Stomach (tissue), 9 donors: Measurements from ENCODE around the gene TOM1. TPM values are rescaled to one million over a fixed set of nuclear protein-coding genes. Genes with fewer than 3 reads are reported as not detected.

ENCODE experiments used
- DNase-seq, 2 donors: peaks; one replicate each; pipeline versions ENCODE4 v3.0.0 to v3.0.0-alpha.2; 2013 to 2019
- H3K27ac ChIP-seq, 5 donors: fragments of 200-600 bp in 4 of 5; sonication (generic) in 4 of 5; one replicate each; pipeline ENCODE4 v1.5.1; 2013 to 2019; ENCODE audit warnings: mild to moderate bottlenecking in 1 of 5, moderate library complexity in 1 of 5
- H3K27me3 ChIP-seq, 3 donors: fragments of 200-600 bp; sonication (generic); one replicate each; pipeline ENCODE4 v1.5.1; 2017 to 2019; ENCODE audit warnings: mixed run types in 1 of 3
- H3K36me3 ChIP-seq, 4 donors: fragments of 200-600 bp; sonication (generic); 1 replicate in 3 of 4; 2 replicates in 1 of 4; pipeline ENCODE4 v1.5.1; 2016 to 2019
- H3K4me1 ChIP-seq, 4 donors: fragments of 200-600 bp; sonication (generic); one replicate each; pipeline ENCODE4 v1.5.1; 2016 to 2019
- H3K4me3 ChIP-seq, 4 donors: fragments of 200-600 bp; sonication (generic) in 3 of 4; one replicate each; pipeline ENCODE4 v1.5.1; 2016 to 2019; ENCODE audit warnings: mild to moderate bottlenecking in 1 of 4
- H3K9me3 ChIP-seq, 4 donors: fragments of 200-600 bp; sonication (generic); one replicate each; pipeline ENCODE4 v1.5.1; 2016 to 2019
- CTCF ChIP-seq, 7 experiments: fragments of 450-650 bp in 4 of 7; fragments of 200-600 bp in 3 of 7; sonication (generic) in 3 of 7; IDR thresholded peaks; one replicate each; pipeline ENCODE4 v1.5.1; 2016 to 2019; ENCODE audit warnings: antibody characterized with exemption in 7 of 7, control low read depth in 2 of 7, mild to moderate bottlenecking in 1 of 7
- EP300 ChIP-seq: sonication (generic); formaldehyde crosslinking; IDR thresholded peaks from one replicate; pipeline ENCODE4 v1.6.1; 2017; ENCODE audit warnings: antibody characterized with exemption
- POLR2A ChIP-seq, 4 donors: fragments of 450-650 bp; IDR thresholded peaks; one replicate each; pipeline ENCODE4 v1.6.1; 2016; ENCODE audit warnings: antibody characterized with exemption in 4 of 4, control low read depth in 2 of 4, mild to moderate bottlenecking in 1 of 4, moderate library complexity in 1 of 4
- POLR2AphosphoS5 ChIP-seq, 3 donors: sonication (generic); formaldehyde crosslinking; IDR thresholded peaks; one replicate each; pipeline ENCODE4 v1.6.1; 2016; ENCODE audit warnings: antibody characterized with exemption in 3 of 3
- WGBS, 5 donors: extraction: QIAGEN DNeasy Blood & Tissue Kit in 3 of 5; methylation state at CpG; one replicate each; pipeline versions ENCODE4 v1.1.5 to v1.1.7; 2013 to 2018; 5-methylcytosine and 5-hydroxymethylcytosine counted together
- intact Hi-C: fragments of 100-400 bp; cut with DNase I; formaldehyde crosslinking; loops from one replicate; pipeline ENCODE4 v1.15.1; 2023; ENCODE audit warnings: low total_unique reads
- polyA plus RNA-seq, 3 donors: library from polyadenylated mRNA; stranded (reverse); fragments of 200-250 nt; gene quantifications; one replicate each; pipeline ENCODE4 v1.2.3, GENCODE V29; 2013
- total RNA-seq, 5 donors: library from RNA; depleted of rRNA; stranded (reverse); fragments of >200 nt; gene quantifications; one replicate each; pipeline versions ENCODE4 v1.1.0 to v1.2.3, GENCODE V29; 2014 to 2016
- donor health status: healthy with polysubstance abuse.
- donor health status: Bipolar disorder and iron deficiency.
- donor health status: healthy.

Gene TOM1
- total and polyA plus RNA-seq, 8 donors = 17.3 to 150 (median 40.5) TPM

- intact Hi-C loops = no loop called here
- H3K9me3 ChIP-seq = no peaks in the 10 kb centered on the region
- no peak overlapping the region for H3K4me3 ChIP-seq
- H3K36me3 ChIP-seq = peaks cover 73 to 100% (median 100%) of the 10 kb centered on the region in 4 donors
- H3K27ac ChIP-seq = no peak overlapping the region
- no peak for DNase-seq
- H3K4me1 ChIP-seq = peaks cover 0 to 3% (median 2%) of the 10 kb centered on the region in 4 donors
- TF ChIP-seq POLR2A (IDR thresholded peaks at IDR 0.05) (no peak), EP300 (no peak), CTCF (IDR thresholded peaks at IDR 0.05) (no peak), POLR2AphosphoS5 (IDR thresholded peaks at IDR 0.05) (no peak)
- 89 to 93% (median 90%) methylated on average over 14 to 15 of the region's 15 CpGs for WGBS, 5 donors
- H3K27me3 ChIP-seq = no peaks in the 10 kb centered on the region
Observed at GRCh38 chr22:35322893-35323292, 23.2 kb downstream of the TOM1 start.

- no peaks in the 10 kb centered on the region for H3K9me3 ChIP-seq
- intact Hi-C loops = no loop called here
- H3K4me3 ChIP-seq = no peak overlapping the region
- 93 to 97% (median 94%) methylated on average over 10 to 11 of the region's 11 CpGs for WGBS, 5 donors
- H3K36me3 ChIP-seq = peaks cover 74 to 100% (median 100%) of the 10 kb centered on the region in 4 donors
- H3K27ac ChIP-seq = no peak overlapping the region
- no peak for DNase-seq
- TF ChIP-seq CTCF (IDR thresholded peaks at IDR 0.05) (no peak), POLR2AphosphoS5 (IDR thresholded peaks at IDR 0.05) (no peak), POLR2A (IDR thresholded peaks at IDR 0.05) (no peak), EP300 (no peak)
- peaks cover 0 to 8% (median 6%) of the 10 kb centered on the region in 4 donors for H3K4me1 ChIP-seq
- no peaks in the 10 kb centered on the region for H3K27me3 ChIP-seq
Observed at GRCh38 chr22:35323305-35323704, 23.6 kb downstream of the TOM1 start.

GRCh38 chr22:35324067-35324466, 24.4 kb downstream of the TOM1 start:
- Histone ChIP-seq H3K27me3 (no peaks in the 10 kb centered on the region), H3K4me3 (no peak overlapping the region), H3K4me1 (peaks cover 6 to 14% (median 11%) of the 10 kb centered on the region in 4 donors), H3K9me3 (no peaks in the 10 kb centered on the region), H3K36me3 (peaks cover 69 to 99% (median 98%) of the 10 kb centered on the region in 4 donors), H3K27ac (no peak overlapping the region)
- 81 to 90% (median 86%) methylated on average over 4 to 5 of the region's 5 CpGs for WGBS, 5 donors
- no peak for DNase-seq
- TF ChIP-seq POLR2AphosphoS5 (IDR thresholded peaks at IDR 0.05) (no peak), CTCF (IDR thresholded peaks at IDR 0.05) (no peak), POLR2A (IDR thresholded peaks at IDR 0.05) (no peak), EP300 (no peak)
- intact Hi-C loops = no loop called here

GRCh38 chr22:35324762-35325161, 25.1 kb downstream of the TOM1 start:
- TF ChIP-seq EP300 = no peak
- no peak for TF ChIP-seq CTCF (IDR thresholded peaks at IDR 0.05)
- no peak for TF ChIP-seq POLR2A (IDR thresholded peaks at IDR 0.05)
- no peak for TF ChIP-seq POLR2AphosphoS5 (IDR thresholded peaks at IDR 0.05)
- intact Hi-C loops = no loop called here
- WGBS, 5 donors = 84 to 92% (median 88%) methylated on average over 4 of the region's 4 CpGs
- Histone ChIP-seq H3K36me3 (peaks cover 66 to 94% (median 92%) of the 10 kb centered on the region in 4 donors), H3K9me3 (no peaks in the 10 kb centered on the region), H3K4me3 (no peak overlapping the region), H3K4me1 (peaks cover 8 to 20% (median 13%) of the 10 kb centered on the region in 4 donors), H3K27me3 (no peaks in the 10 kb centered on the region), H3K27ac (no peak overlapping the region)
- no peak for DNase-seq
